Measurements from ENCODE around the gene TRIM33. TPM values are rescaled to one million over a fixed set of nuclear protein-coding genes. Genes with fewer than 3 reads are reported as not detected.

Gene TRIM33
- total RNA-seq, 1 experiment from 2014 or later = 41.2 TPM

- peaks cover 15 to 54% of the 10 kb centered on the region in 2 experiments for H3K4me1 ChIP-seq (ENCODE audit: control insufficient read depth in 1 of 2, insufficient read depth in 2 of 2, low read length in 2 of 2)
- intact Hi-C loops (cut with micrococcal nuclease) = no loop called here
- RAD21 ChIA-PET (ENCODE audit: low non-redundant PET in 1 of 2, low total read pairs in 2 of 2, uncharacterized antibody in 2 of 2, unreplicated experiment in 2 of 2) = no interaction called here
- TF ChIP-seq CEBPB (IDR thresholded peaks at IDR 0.05; ENCODE audit: low read depth) = no peak
- no peak for TF ChIP-seq SP1 (IDR thresholded peaks at IDR 0.05; ENCODE audit: low read depth)
- TF ChIP-seq POLR2A (IDR thresholded peaks at IDR 0.05; ENCODE audit: borderline replicate concordance, extremely low read depth, insufficient read depth, insufficient read length) = no peak
- no peak for TF ChIP-seq CBX3 (IDR thresholded peaks at IDR 0.05; ENCODE audit: low read depth)
- no peaks in the 10 kb centered on the region for H4K20me1 ChIP-seq (ENCODE audit: insufficient read depth)
- no peaks in the 10 kb centered on the region for H3K9me3 ChIP-seq (ENCODE audit: control insufficient read depth in 1 of 2, insufficient read depth in 1 of 2, low read depth in 1 of 2, low read length in 2 of 2)
- CTCF ChIA-PET = no interaction called here
- no peak overlapping the region for H3K9ac ChIP-seq (ENCODE audit: low read length)
- DNase-seq (ENCODE audit: low read depth, low spot score) (no peak), ATAC-seq (no peak)
- no peak overlapping the region for H3K4me2 ChIP-seq (ENCODE audit: low read length)
- no peaks in the 10 kb centered on the region for H3K36me3 ChIP-seq (ENCODE audit: control insufficient read depth in 1 of 2, insufficient read depth in 2 of 2, low read length in 2 of 2)
- no peak overlapping the region for H2AFZ ChIP-seq (ENCODE audit: low read depth, low read length, poor library complexity, severe bottlenecking)
- H3K27me3 ChIP-seq (ENCODE audit: insufficient read depth, low read length) = no peaks in the 10 kb centered on the region
- no TSS peak for BruUV-seq (replicated peaks)
- H3K4me3 ChIP-seq (replicated peaks in 1 of 2; ENCODE audit: low read depth in 1 of 2, low read length in 2 of 2) = no peak overlapping the region
- POLR2A ChIA-PET = no interaction called here
- no peaks in the 10 kb centered on the region for H3K9me2 ChIP-seq (ENCODE audit: insufficient read depth)
- H3K79me2 ChIP-seq (ENCODE audit: insufficient read depth, low read length) = peaks cover 92% of the 10 kb centered on the region
- no peak overlapping the region for H3K27ac ChIP-seq (ENCODE audit: low read depth, low read length)
Measured at GRCh38 chr1:114468047-114468446, 43.0 kb downstream of the TRIM33 start.

DNA sequence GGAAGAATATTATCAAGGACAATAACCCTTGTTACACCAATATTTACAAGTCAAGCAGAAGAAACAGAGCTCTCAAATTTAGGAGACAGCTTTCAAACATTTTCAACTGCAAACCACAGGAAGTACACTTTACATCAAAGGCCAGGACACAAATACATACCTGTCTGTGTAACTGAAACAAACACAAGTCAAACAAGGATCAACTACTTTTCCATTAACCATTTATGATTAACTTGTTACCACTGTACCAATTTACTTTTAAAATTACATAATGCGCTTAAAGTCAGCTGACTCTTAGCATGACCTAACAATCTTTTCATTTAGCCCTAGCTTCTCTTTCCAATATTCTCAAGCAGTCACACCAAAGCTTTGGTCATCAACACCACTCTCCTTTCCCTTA lies 43.5 kb downstream of the TRIM33 start:
- ChIA-PET RAD21 (ENCODE audit: low non-redundant PET in 1 of 2, low total read pairs in 2 of 2, uncharacterized antibody in 2 of 2, unreplicated experiment in 2 of 2) (no interaction called here), CTCF (no interaction called here), POLR2A (no interaction called here)
- Histone ChIP-seq H3K9me2 (ENCODE audit: insufficient read depth) (no peaks in the 10 kb centered on the region), H2AFZ (ENCODE audit: low read depth, low read length, poor library complexity, severe bottlenecking) (no peak overlapping the region), H3K79me2 (ENCODE audit: insufficient read depth, low read length) (peaks cover 94% of the 10 kb centered on the region), H3K36me3 (ENCODE audit: control insufficient read depth in 1 of 2, insufficient read depth in 2 of 2, low read length in 2 of 2) (no peaks in the 10 kb centered on the region), H3K9ac (ENCODE audit: low read length) (no peak overlapping the region), H3K9me3 (ENCODE audit: control insufficient read depth in 1 of 2, insufficient read depth in 1 of 2, low read depth in 1 of 2, low read length in 2 of 2) (no peaks in the 10 kb centered on the region), H4K20me1 (ENCODE audit: insufficient read depth) (no peaks in the 10 kb centered on the region), H3K4me2 (ENCODE audit: low read length) (no peak overlapping the region), H3K27me3 (ENCODE audit: insufficient read depth, low read length) (no peaks in the 10 kb centered on the region), H3K4me3 (replicated peaks in 1 of 2; ENCODE audit: low read depth in 1 of 2, low read length in 2 of 2) (no peak overlapping the region), H3K27ac (ENCODE audit: low read depth, low read length) (no peak overlapping the region), H3K4me1 (ENCODE audit: control insufficient read depth in 1 of 2, insufficient read depth in 2 of 2, low read length in 2 of 2) (peaks cover 11 to 48% of the 10 kb centered on the region in 2 experiments)
- no peak for ATAC-seq
- DNase-seq (ENCODE audit: low read depth, low spot score) = no peak
- BruUV-seq (replicated peaks) = no TSS peak
- intact Hi-C loops (cut with micrococcal nuclease) = no loop called here
- no peak for TF ChIP-seq CEBPB (IDR thresholded peaks at IDR 0.05; ENCODE audit: low read depth)
- TF ChIP-seq ATF3 (IDR thresholded peaks at IDR 0.05) = no peak
- no peak for TF ChIP-seq CBX3 (IDR thresholded peaks at IDR 0.05; ENCODE audit: low read depth)
- no peak for TF ChIP-seq RAD21 (IDR thresholded peaks at IDR 0.05; ENCODE audit: low read depth)
- TF ChIP-seq JUND (IDR thresholded peaks at IDR 0.05) = no peak
- no peak for TF ChIP-seq SRF (IDR thresholded peaks at IDR 0.05; ENCODE audit: low read depth)
- no peak for TF ChIP-seq ZNF274 (IDR thresholded peaks at IDR 0.05; ENCODE audit: low read depth, low read length)
- TF ChIP-seq, protein P1, sequence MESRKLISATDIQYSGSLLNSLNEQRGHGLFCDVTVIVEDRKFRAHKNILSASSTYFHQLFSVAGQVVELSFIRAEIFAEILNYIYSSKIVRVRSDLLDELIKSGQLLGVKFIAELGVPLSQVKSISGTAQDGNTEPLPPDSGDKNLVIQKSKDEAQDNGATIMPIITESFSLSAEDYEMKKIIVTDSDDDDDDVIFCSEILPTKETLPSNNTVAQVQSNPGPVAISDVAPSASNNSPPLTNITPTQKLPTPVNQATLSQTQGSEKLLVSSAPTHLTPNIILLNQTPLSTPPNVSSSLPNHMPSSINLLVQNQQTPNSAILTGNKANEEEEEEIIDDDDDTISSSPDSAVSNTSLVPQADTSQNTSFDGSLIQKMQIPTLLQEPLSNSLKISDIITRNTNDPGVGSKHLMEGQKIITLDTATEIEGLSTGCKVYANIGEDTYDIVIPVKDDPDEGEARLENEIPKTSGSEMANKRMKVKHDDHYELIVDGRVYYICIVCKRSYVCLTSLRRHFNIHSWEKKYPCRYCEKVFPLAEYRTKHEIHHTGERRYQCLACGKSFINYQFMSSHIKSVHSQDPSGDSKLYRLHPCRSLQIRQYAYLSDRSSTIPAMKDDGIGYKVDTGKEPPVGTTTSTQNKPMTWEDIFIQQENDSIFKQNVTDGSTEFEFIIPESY (IDR thresholded peaks at IDR 0.05; ENCODE audit: extremely low read depth, insufficient replicate concordance, low read length) = no peak
- TF ChIP-seq MAX (IDR thresholded peaks at IDR 0.05) = no peak
- no peak for TF ChIP-seq REST (IDR thresholded peaks at IDR 0.05; ENCODE audit: low read depth)
- no peak for TF ChIP-seq FOSL1 (IDR thresholded peaks at IDR 0.05; ENCODE audit: low read depth)
- TF ChIP-seq TCF7L2 (IDR thresholded peaks at IDR 0.05; ENCODE audit: borderline replicate concordance, extremely low read depth, insufficient read depth, insufficient read length) = no peak
- no peak for TF ChIP-seq ZFX (IDR thresholded peaks at IDR 0.05)
- TF ChIP-seq EZH2 (IDR thresholded peaks at IDR 0.05) = no peak
- TF ChIP-seq EGR1 (IDR thresholded peaks at IDR 0.05; ENCODE audit: low read depth) = no peak
- no peak for TF ChIP-seq EZH2phosphoT487 (IDR thresholded peaks at IDR 0.05; ENCODE audit: borderline replicate concordance)
